MCF 10A (cell line): ENCODE measurements around the gene FAN1. TPM values are rescaled to one million over a fixed set of nuclear protein-coding genes. Genes with fewer than 3 reads are reported as not detected.
A peak's percentile ranks its signal among the peaks of the same experiment; 100 is the strongest.

Experiments used
- BruUV-seq: library from RNA; stranded (reverse); fragments of 400-500 nt; replicated peaks from 2 replicates; lab custom pipeline; 2021; lab: Mats Ljungman, UMichigan
- CTCF ChIA-PET: fragments of 300-600 bp; sonication (Branson Sonifier 250); formaldehyde crosslinking; extraction: SDS; loops from one replicate; lab custom pipeline; 2021; ENCODE audit warnings: antibody characterized with exemption, inconsistent platforms; lab: Yijun Ruan, JAX
- POLR2A ChIA-PET: fragments of 300-600, 350-650 bp; sonication (Branson Sonifier 250); formaldehyde crosslinking; extraction: SDS; loops from one replicate; lab custom pipeline; 2020; ENCODE audit warnings: antibody characterized with exemption, inconsistent platforms; lab: Yijun Ruan, JAX
- DNase-seq: peaks from one replicate; pipeline ENCODE4 v3.0.0-alpha.2; 2018; ENCODE audit not compliant: unreplicated experiment
- H3K27ac Mint-ChIP-seq: one replicate; pipeline ENCODE4 v1.8.0; 2022; ENCODE audit warnings: mild to moderate bottlenecking, low read depth, mixed read lengths; ENCODE audit not compliant: unreplicated experiment
- H3K27me3 Mint-ChIP-seq: one replicate; pipeline ENCODE4 v1.8.0; 2022; ENCODE audit warnings: mixed read lengths; ENCODE audit not compliant: insufficient read depth, unreplicated experiment
- H3K36me3 Mint-ChIP-seq: one replicate; pipeline ENCODE4 v1.8.0; 2022; ENCODE audit warnings: mild to moderate bottlenecking, moderate library complexity, mixed read lengths; ENCODE audit not compliant: insufficient read depth, unreplicated experiment
- H3K4me1 Mint-ChIP-seq: one replicate; pipeline ENCODE4 v1.8.0; 2022; ENCODE audit warnings: mixed read lengths; ENCODE audit not compliant: insufficient read depth, unreplicated experiment
- H3K4me3 Mint-ChIP-seq: one replicate; pipeline ENCODE4 v1.8.0; 2022; ENCODE audit warnings: mild to moderate bottlenecking, moderate library complexity, mixed read lengths; ENCODE audit not compliant: unreplicated experiment
- H3K9me3 Mint-ChIP-seq: one replicate; pipeline ENCODE4 v1.8.0; 2022; ENCODE audit warnings: mixed read lengths; ENCODE audit not compliant: unreplicated experiment
- intact Hi-C: fragments of 100-400 bp; cut with micrococcal nuclease; formaldehyde crosslinking; loops from 2 replicates; pipeline ENCODE4 v1.14.1; 2022
- total RNA-seq: library from RNA; stranded (reverse); gene quantifications from 2 replicates; pipeline ENCODE4 v1.2.3, GENCODE V29; 2022
- TF ChIP-seq, protein P1 (sequence below): fragments of 200-600 bp; IDR thresholded peaks from one replicate; pipeline ENCODE4 v1.8.0; 2022; ENCODE audit warnings: antibody characterized with exemption, mild to moderate bottlenecking; ENCODE audit not compliant: unreplicated experiment

FAN1 gene
- total RNA-seq, 1 experiment from 2014 or later, result 22.4 TPM

DNA sequence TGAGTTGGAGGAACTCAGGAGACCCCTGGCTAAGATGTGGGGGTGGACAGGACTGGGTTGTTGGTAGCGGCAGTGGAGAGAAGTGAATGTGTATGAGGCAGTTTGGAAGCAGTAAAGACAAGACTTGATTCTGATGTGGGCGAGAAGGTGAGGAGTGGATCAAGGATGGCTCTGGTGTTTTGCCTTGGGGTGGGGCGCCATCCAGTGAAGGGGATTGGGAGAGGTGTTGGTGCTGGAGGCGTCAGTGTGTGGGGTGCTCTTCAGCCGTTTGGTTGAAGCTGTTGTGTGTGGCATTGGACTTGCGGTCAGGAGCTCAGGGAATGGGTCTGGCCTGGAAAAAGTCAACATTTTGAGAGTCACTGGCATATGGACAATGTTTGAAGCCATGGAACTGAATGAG lies 13.3 kb downstream of the FAN1 start:
- ChIA-PET CTCF (interaction anchor here (0.6 kb wide), 2 partner anchors 150 to 212 kb away, joined by 3 read pairs; no protein-coding TSS in a partner anchor), POLR2A (interaction anchor here (0.8 kb wide), 1 partner anchor 10 kb away, joined by 3 read pairs; no protein-coding TSS in a partner anchor)
- DNase-seq, result no peak
- H3K4me3 Mint-ChIP-seq, result no peak overlapping the region
- intact Hi-C loops, result no loop called here
- peak overlapping the region; percentile 46 for H3K27ac Mint-ChIP-seq
- no peaks in the 10 kb centered on the region for H3K9me3 Mint-ChIP-seq
- TF ChIP-seq, protein P1, sequence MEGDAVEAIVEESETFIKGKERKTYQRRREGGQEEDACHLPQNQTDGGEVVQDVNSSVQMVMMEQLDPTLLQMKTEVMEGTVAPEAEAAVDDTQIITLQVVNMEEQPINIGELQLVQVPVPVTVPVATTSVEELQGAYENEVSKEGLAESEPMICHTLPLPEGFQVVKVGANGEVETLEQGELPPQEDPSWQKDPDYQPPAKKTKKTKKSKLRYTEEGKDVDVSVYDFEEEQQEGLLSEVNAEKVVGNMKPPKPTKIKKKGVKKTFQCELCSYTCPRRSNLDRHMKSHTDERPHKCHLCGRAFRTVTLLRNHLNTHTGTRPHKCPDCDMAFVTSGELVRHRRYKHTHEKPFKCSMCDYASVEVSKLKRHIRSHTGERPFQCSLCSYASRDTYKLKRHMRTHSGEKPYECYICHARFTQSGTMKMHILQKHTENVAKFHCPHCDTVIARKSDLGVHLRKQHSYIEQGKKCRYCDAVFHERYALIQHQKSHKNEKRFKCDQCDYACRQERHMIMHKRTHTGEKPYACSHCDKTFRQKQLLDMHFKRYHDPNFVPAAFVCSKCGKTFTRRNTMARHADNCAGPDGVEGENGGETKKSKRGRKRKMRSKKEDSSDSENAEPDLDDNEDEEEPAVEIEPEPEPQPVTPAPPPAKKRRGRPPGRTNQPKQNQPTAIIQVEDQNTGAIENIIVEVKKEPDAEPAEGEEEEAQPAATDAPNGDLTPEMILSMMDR, result no peak
- H3K27me3 Mint-ChIP-seq, result no peaks in the 10 kb centered on the region
- H3K36me3 Mint-ChIP-seq, result peaks cover 69% of the 10 kb centered on the region
- BruUV-seq, result no TSS peak
- peaks cover 8% of the 10 kb centered on the region for H3K4me1 Mint-ChIP-seq

DNA sequence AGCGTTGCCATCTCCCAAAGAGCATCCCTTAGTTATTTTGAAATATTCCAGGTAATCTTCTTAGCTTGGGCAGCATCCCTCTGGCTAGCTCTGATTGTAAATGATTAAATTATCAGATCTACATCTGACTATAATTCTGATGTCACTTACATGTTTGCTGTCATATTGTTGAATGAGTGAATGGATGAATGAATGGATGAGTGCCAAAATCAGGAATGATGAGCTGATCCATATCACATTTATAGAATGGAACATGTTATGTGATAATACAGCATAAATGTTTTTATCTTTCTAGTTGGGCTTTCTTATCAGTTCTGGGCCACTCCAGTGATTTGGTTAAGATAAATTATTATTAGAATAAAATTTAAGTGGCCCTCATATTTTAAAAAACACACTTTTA lies 14.0 kb downstream of the FAN1 start:
- Mint-ChIP-seq H3K4me3 (no peak overlapping the region), H3K27me3 (no peaks in the 10 kb centered on the region), H3K27ac (no peak overlapping the region), H3K36me3 (peaks cover 69% of the 10 kb centered on the region), H3K9me3 (no peaks in the 10 kb centered on the region), H3K4me1 (peaks cover 8% of the 10 kb centered on the region)
- intact Hi-C loops, result no loop called here
- TF ChIP-seq, protein P1, result no peak
- DNase-seq, result no peak
- ChIA-PET CTCF (interaction anchor here (0.6 kb wide), 2 partner anchors 149 to 211 kb away, joined by 3 read pairs; no protein-coding TSS in a partner anchor), POLR2A (no interaction called here)
- no TSS peak for BruUV-seq

DNA sequence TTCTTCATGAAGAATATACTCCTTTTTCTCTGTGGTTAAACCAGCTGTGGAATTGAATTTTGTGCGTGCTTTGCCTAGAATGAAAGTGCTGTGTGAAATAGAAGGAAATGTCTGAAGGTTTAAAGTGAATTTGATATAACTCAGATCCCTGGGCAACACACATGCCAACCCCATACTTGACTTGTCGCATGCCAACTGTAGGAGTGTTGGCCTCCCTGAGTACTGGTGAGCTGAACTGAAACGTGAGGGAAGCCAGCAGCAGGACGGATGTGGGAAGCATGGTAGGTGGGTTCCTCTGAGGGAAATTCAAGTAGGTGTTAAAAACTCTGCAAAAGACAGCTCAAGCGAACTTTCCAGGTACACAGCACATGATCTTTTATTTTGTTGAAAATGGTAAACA lies 14.7 kb downstream of the FAN1 start:
- CTCF ChIA-PET, result interaction anchor here (0.7 to 1.5 kb wide), 2 partner anchors 32 to 211 kb away, joined by 3 to 9 read pairs; no protein-coding TSS in a partner anchor
- DNase-seq, result no peak
- no peak overlapping the region for H3K4me3 Mint-ChIP-seq
- BruUV-seq, result no TSS peak
- intact Hi-C loops, result no loop called here
- TF ChIP-seq, protein P1, result no peak
- peaks cover 74% of the 10 kb centered on the region for H3K36me3 Mint-ChIP-seq
- H3K27ac Mint-ChIP-seq, result no peak overlapping the region
- no peaks in the 10 kb centered on the region for H3K9me3 Mint-ChIP-seq
- POLR2A ChIA-PET, result interaction anchor here (0.6 to 1.2 kb wide), 2 partner anchors 12 to 408 kb away, joined by 3 to 5 read pairs; partner anchors contain the start of gene KLF13
- peaks cover 8% of the 10 kb centered on the region for H3K4me1 Mint-ChIP-seq
- no peaks in the 10 kb centered on the region for H3K27me3 Mint-ChIP-seq

DNA sequence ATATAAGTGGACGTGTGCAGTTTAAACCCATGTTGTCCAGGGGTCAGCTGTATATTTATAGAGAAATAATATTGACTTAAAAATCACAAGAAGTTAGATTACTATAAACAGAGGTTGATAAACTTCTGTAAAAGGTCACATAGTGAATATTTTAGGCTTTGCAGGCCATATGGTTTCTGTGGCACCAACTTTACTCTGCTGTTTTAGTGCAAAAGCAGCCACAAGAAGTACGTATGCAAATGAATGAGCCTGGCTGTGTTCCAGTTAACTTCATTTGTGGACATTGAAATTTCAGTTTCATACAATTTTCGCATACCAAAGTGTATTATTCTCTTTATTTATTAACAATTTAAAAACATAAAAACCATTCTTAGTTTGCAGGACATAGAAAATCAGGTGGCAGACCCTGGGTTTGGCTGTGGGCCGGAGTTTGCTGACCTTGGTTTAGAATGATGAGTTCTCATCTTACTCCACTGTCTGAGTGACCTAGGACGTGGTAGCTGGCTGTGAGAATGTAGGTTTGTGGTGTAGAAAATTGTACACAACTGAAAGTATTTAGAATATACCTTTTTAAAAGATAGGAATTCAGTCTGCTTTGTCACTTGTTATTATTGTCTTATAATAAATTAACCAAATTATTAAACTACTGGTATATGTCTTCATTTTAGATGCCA lies 16.3 kb downstream of the FAN1 start:
- no peak for DNase-seq
- H3K9me3 Mint-ChIP-seq, result no peaks in the 10 kb centered on the region
- POLR2A ChIA-PET, result no interaction called here
- no peak overlapping the region for H3K27ac Mint-ChIP-seq
- peaks cover 70% of the 10 kb centered on the region for H3K36me3 Mint-ChIP-seq
- peaks cover 8% of the 10 kb centered on the region for H3K4me1 Mint-ChIP-seq
- no TSS peak for BruUV-seq
- TF ChIP-seq, protein P1, result no peak
- intact Hi-C loops, result no loop called here
- H3K27me3 Mint-ChIP-seq, result no peaks in the 10 kb centered on the region
- H3K4me3 Mint-ChIP-seq, result no peak overlapping the region
- CTCF ChIA-PET, result interaction anchor here (0.6 kb wide), 3 partner anchors 8 to 110 kb away, joined by 3 read pairs; no protein-coding TSS in a partner anchor
